ENCODE data around the gene ESR2. TPM values are rescaled to one million over a fixed set of nuclear protein-coding genes. Genes with fewer than 3 reads are reported as not detected.
A peak's percentile ranks its signal among the peaks of the same experiment; 100 is the strongest.

The ESR2 gene
- total and polyA plus RNA-seq, 2 of the 8 experiments (the other 6 are each of a cell fraction or from before 2014, with no cell fraction given), result 0.19 to 0.23 TPM

DNA sequence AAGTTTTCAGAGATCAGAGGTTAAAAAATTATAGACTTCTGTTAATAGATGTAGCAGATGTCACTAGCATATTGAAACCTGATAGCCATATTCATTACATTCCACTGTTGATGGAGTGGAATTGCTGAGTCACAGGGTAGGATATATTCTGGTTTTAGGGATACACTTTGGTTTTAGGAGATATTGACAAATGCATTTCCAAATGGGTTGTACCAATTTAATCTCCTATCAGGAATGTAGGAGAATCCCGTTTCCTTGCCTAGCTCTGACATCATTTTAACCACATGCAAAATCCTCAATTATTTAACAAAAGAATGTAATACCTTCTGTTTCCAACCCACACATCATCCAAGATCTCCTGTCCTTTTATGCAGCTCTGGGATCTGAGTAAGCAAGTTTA lies 30.7 kb upstream of the ESR2 start:
- no peak for DNase-seq (ENCODE audit: low read depth in 1 of 2, low spot score in 2 of 2)
- CTCF ChIA-PET (ENCODE audit: partially characterized antibody), result no interaction called here

More for the DNA sequence above, 30.7 kb upstream of the ESR2 start:
- Histone ChIP-seq H4K20me1 (replicated peaks in 1 of 2; ENCODE audit: control insufficient read depth in 1 of 2, insufficient read depth in 2 of 2, low read length in 2 of 2) (no peaks in the 10 kb centered on the region), H2BK15ac (ENCODE audit: low read length) (no peak overlapping the region), H4K8ac (ENCODE audit: extremely low read depth, insufficient read depth, low read length) (no peak overlapping the region), H3K4me2 (ENCODE audit: insufficient read depth in 1 of 2, low read depth in 2 of 2, low read length in 2 of 2) (no peak overlapping the region), H2BK5ac (ENCODE audit: low read depth, low read length) (no peak overlapping the region), H2AFZ (ENCODE audit: low read length) (no peak overlapping the region), H3K79me1 (ENCODE audit: low read depth, low read length) (no peaks in the 10 kb centered on the region), H3K56ac (replicated peaks; ENCODE audit: insufficient read length, low read depth, low read length) (no peak overlapping the region), H2BK12ac (ENCODE audit: low read depth, low read length) (no peak overlapping the region), H3K27me3 (replicated peaks in 1 of 4; ENCODE audit: control insufficient read depth in 3 of 4, extremely low read depth in 1 of 4, insufficient read depth in 3 of 4, low read length in 3 of 4) (no peaks in the 10 kb centered on the region), H3K23ac (ENCODE audit: insufficient read length) (no peak overlapping the region), H3K18ac (ENCODE audit: extremely low read depth, low read length) (no peak overlapping the region), H4K5ac (ENCODE audit: insufficient read length, low read depth, low read length) (no peak overlapping the region), H2BK120ac (replicated peaks; ENCODE audit: low read depth, low read length) (no peak overlapping the region), H3K4me1 (replicated peaks in 1 of 4; ENCODE audit: control insufficient read depth in 3 of 4, insufficient read depth in 4 of 4, low read length in 3 of 4) (no peaks in the 10 kb centered on the region; a peak in 1 of 7 replicates), H3K23me2 (ENCODE audit: low read depth, low read length) (0 out of 2 replicates have a peak, but pooled peaks cover 2% of the 10 kb centered on the region), H3K9ac (replicated peaks in 1 of 4; ENCODE audit: extremely low read depth in 1 of 4, low read depth in 3 of 4, low read length in 3 of 4) (no peak overlapping the region), H3K27ac (ENCODE audit: low read depth, low read length) (no peak overlapping the region), H2AK5ac (ENCODE audit: low read depth, low read length) (no peak overlapping the region), H3K36me3 (ENCODE audit: control insufficient read depth in 2 of 4, insufficient read depth in 4 of 4, low read length in 3 of 4) (no peaks in the 10 kb centered on the region), H3K4me3 (ENCODE audit: extremely low read depth in 1 of 4, insufficient read depth in 2 of 4, low read depth in 3 of 4, low read length in 4 of 4) (no peak overlapping the region), H3K14ac (ENCODE audit: insufficient read length) (no peak overlapping the region), H4K91ac (replicated peaks; ENCODE audit: insufficient read length, low read length) (no peak overlapping the region), H3K79me2 (ENCODE audit: control insufficient read depth in 1 of 2, insufficient read depth in 2 of 2, low read length in 2 of 2) (no peaks in the 10 kb centered on the region), H2BK20ac (ENCODE audit: low read length) (no peak overlapping the region), H3K4ac (replicated peaks; ENCODE audit: insufficient read length, low read depth, low read length) (no peak overlapping the region), H3K9me3 (ENCODE audit: insufficient read depth in 2 of 2, low read depth in 1 of 2, low read length in 1 of 2) (no peaks in the 10 kb centered on the region)
- POLR2A ChIA-PET (ENCODE audit: partially characterized antibody), result interaction anchor here (1.0 to 1.4 kb wide), 2 partner anchors 13 to 180 kb away, joined by 3 to 5 read pairs; no protein-coding TSS in a partner anchor
- no peak for FAIRE-seq
- WGBS, 2 experiments (ENCODE audit: extremely low coverage in 1 of 2, insufficient coverage in 1 of 2, insufficient read length in 1 of 2, insufficient replicate concordance in 2 of 2, low coverage in 1 of 2, low lambda C conversion rate in 2 of 2, missing lambda C conversion rate in 1 of 2), result 81% methylated on average over 1 of the region's 1 CpG; no CpG with 5 or more reads in 1 of the 2 experiments
- TF ChIP-seq, protein P1, sequence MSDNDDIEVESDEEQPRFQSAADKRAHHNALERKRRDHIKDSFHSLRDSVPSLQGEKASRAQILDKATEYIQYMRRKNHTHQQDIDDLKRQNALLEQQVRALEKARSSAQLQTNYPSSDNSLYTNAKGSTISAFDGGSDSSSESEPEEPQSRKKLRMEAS (IDR thresholded peaks at IDR 0.05), result no peak
- peak; percentile 42; the same call in 1 of the 2 replicates for TF ChIP-seq MAFK (IDR thresholded peaks at IDR 0.05; ENCODE audit: low read depth, low read length)
- 0 out of 2 replicates have a peak, but pooled peaks have one; percentile 6 for TF ChIP-seq SIX5 (IDR thresholded peaks at IDR 0.05; ENCODE audit: low read depth, low read length)
- TF ChIP-seq TAF7 (optimal IDR thresholded peaks at IDR 0.05; ENCODE audit: borderline replicate concordance, low read depth, low read length), result no peak
